GM23248 (cell line): ENCODE data around the gene AACS.

Experiments
- EZH2 ChIP-seq: fragments of 200-600 bp; sonication (generic); IDR thresholded peaks from 2 replicates; pipeline ENCODE4 v1.6.1; 2018; ENCODE audit warnings: antibody characterized with exemption, mild to moderate bottlenecking; ENCODE audit not compliant: insufficient read depth, poor library complexity, severe bottlenecking
- EZH2phosphoT487 ChIP-seq: fragments of 200-600 bp; sonication (generic); IDR thresholded peaks from 2 replicates; pipeline ENCODE4 v1.6.1; 2018; ENCODE audit warnings: antibody characterized with exemption, moderate library complexity, mild to moderate bottlenecking, low read depth; ENCODE audit not compliant: insufficient read depth

DNA sequence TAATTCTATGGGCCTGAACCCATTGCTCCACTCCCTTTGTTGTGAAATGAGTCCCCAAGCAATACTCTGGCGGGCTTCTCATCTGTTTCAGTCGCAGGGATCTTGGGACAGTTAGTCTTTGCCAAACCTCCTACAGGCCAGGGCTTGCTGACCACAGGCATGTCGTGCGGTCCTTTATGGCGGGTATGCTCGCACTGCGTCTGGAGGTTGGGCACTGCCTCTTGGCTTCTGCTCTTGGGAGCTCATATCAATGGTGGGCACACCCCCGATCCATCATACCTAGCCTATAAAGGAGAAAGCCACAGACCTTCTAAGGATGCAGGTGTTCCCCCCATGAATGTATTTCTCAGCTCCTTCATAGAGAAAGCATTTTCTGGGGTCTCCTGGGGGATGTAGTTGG is 99.3 kb downstream of the AACS start:
- no peak for TF ChIP-seq EZH2phosphoT487
- TF ChIP-seq EZH2 = no peak
